ENCODE results near the gene THNSL1.

GRCh38 chr10:25052012-25052411 is 35.6 kb downstream of the THNSL1 start:
- TF ChIP-seq CTCF (IDR thresholded peaks at IDR 0.05) (no peak), POLR2A (IDR thresholded peaks at IDR 0.05) (no peak)
